HG03442 (cell line): ENCODE data around the gene KLF9.

ENCODE experiments used
- ATAC-seq: cut with Tn5 transposase; IDR thresholded peaks from one replicate; pipeline ENCODE4 v1.9.1; 2021; ENCODE audit warnings: mild to moderate bottlenecking, moderate library complexity; ENCODE audit not compliant: unreplicated experiment

Gene KLF9

DNA sequence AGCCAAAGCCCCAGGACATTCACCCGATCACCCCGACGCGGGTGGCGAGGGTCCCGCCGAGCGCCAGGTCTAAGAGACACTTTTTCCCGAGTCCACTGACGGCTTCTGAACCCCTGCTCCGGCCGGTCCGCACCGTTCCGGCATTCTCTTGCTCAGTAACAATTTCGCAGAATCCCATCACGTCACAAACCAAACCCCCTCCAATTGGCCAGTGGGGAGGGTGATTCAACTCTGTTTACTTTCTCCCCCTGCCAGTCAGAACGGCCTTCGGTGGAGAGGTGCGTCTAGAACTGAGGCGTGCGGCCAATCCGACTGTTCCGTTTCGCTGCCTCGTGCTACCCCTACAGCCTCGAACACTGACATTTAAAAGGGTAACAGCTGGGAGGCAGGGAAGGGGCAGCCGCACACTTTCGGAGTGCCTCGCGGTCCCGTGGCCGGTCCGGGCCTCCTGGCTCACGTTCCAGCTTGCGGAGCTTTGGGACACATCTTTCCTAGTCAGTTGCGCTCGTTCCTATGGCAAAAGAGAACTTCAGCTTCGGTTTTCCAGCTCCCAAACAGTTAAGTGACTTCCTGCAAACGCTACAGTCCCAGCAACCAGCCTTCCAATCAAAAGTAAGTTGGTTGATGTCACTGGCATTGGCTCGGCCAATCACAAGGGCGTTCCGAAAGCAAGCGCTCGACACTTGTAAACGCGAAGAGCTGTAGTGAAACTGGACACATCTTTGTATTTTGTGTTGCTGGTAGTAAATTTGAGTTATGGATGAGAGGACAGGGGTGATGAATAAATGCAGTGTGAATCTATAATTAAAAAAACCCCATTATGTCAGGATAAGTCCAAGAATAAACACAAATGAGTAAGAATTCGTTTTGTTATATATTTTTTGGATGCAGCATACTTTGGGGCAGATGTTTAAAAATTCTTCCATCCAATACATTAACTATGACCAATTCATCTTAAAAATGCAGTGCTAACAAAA, at the start of gene KLF9:
TSS of gene KLF9 (minus strand) at position 859 of the 977 bp plus-strand sequence. CDS start 1,294 bp downstream, outside the sequence.
- peak; percentile 65 for ATAC-seq

DNA sequence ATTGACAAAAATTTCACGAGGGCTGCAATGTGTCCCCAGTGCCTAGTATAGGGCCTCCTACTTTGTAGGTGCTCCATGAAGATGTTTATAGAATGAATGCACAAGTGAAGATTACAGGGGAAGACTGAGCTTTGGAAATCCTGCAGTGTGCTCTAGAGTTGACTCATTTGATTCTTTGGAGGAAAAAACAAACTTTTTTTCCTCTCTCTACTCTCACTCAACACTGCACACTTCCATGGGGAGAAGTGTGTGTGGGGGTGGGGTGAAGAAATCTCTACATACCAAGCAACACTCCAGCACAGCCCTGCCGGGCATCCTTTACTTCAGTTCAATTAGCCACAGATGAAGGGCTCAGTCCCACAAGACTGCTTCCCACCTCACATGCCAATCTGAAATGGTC, 49.4 kb upstream of the KLF9 start:
- ATAC-seq, result no peak

DNA sequence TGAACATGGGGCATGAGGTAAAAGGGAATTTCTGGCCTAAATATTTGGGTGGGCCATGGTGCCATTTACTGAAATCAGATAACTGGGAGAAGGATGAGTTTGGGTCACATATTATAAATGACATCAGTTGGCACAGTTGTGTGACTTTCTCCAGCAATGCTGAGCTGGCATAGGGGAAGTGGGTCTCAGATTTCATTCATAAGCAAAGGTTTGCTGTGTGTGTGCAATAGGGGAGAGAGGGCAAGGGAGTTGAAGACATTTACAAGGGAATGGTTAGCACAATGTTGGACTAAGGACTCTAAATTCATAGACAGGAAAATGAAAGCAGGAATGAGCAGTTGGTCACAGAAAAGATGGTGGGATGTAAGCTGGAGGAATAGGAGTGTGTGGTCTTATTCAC, 47.8 kb upstream of the KLF9 start:
- no peak for ATAC-seq

DNA sequence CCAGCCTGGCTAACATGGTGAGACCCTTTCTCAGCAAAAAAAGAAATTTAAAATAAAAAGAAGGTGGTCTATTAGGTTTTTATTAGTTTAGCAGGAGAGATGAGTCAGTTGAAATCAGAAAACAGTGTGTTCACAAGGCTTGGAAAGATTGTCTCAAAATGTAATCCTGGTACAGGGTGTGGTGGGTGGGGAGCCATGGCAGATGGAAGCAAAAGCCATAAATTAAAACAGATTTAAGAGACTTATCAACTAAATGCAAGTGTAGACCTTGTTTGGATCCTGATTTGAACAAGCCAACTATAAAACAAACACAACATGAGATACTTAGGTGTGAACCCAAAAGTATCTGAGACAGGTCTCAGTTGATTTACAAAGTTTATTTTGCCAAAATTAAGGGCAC, 42.8 kb upstream of the KLF9 start:
- no peak for ATAC-seq

DNA sequence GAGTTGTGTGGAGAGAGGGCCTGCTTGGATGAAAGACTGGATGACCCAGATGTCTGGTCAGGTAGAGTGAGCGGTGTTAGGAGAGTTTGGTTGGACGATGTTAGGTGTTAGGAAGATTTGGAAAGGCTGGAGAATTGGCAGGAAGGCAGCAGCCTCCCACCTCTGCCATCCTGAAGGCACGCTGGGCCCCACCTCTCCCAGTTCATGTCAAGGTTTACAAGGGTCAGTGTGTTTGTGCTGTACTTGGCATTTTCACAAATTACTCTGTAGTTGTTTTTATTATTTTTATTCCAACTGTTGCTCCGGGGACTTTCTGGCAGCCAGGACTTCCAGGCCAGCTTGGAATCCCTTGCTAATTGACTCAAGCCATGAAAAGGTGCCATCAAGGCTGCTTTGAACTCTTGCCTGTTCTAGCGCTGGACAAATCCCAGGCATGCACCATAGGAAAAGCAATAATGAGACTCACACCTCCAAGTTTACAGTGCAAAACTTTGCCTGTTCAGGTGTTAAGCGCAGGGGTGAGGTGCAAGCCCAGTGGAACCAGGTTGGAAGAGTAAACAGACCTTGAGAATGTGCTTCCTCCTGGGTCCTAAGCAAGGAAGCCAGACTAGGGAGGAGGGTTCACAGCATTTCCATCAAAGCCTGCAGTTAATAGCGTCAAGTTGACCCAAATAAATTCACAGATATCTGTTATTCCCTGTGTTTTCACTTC, 41.7 kb upstream of the KLF9 start:
- no peak for ATAC-seq

DNA sequence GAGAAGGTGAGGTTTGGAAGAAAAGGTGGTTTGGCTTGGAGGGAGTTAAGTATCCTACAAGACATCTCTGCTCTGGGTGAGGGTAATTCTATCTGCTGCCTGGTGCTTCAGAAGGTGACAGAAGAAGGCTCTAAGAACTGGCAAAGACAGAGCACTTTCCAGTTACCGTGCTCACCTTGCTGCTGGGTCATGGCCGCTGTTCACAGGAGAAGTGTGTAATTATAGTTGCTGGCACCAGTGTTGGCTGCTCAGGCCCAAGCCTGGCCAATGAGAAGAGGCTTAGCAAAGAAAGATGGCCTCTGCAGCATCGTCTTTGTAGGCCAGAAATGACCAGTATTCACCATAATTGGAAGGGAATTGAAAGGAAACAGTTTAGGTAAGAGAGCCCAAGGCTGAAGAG, 37.9 kb upstream of the KLF9 start:
- no peak for ATAC-seq

DNA sequence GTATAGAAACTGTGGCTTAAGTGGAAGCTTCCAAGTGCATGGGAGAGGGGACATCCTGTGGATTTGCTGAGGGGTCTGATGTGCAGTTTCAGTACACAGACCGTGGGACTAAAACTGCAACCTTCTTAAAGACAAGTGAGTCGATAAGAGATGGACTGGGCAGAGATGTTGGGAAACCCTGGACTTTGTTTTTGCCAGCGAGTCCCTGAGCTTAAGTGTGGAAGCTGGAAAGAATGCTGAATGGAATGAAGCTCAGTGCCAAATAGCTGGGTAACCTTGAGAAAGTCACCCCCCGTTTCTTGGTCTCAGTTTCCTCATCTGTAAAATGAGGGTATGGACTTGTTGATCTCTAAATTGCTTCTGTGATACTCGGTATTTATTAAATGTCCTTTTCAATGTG, 37.3 kb upstream of the KLF9 start:
- ATAC-seq, result no peak

DNA sequence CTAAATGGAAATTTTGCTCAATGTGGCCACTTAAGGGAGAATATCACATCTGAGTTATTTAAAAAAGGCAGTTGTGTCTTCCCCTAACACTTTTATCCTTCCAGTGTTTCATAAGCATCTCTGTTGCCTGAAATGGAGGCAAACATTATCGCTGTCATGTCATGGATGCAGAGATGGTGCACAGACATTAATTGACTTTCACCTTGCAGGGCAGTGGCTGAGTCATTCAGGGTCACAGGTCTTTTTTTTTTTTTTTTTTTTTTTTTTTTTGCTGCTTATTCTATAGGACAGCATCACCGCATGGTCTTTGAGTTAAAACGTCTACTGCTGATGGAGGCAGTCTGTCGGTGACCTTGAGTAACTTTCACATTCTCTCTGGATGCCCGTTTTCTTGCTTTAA, 36.3 kb upstream of the KLF9 start:
- no peak for ATAC-seq

DNA sequence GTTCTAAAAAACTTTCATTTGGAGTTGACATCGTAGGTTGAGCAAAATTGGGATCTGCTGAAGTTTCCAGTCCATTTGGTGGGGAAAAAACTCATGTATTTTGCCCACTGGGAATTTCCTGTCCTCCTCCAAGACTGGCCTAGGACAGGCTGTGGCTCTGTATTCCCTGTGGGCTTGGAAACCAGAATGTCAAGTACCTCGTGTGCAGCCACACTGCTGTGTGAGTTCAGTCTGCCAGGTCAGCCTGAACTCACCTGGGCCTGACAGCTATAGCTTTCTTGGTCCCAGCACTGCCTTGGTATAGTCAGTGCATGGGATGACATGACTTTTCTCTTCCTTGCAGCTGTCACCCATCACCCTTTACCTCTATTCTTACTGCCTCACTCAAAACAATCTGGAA, 35.0 kb upstream of the KLF9 start:
- ATAC-seq, result no peak

DNA sequence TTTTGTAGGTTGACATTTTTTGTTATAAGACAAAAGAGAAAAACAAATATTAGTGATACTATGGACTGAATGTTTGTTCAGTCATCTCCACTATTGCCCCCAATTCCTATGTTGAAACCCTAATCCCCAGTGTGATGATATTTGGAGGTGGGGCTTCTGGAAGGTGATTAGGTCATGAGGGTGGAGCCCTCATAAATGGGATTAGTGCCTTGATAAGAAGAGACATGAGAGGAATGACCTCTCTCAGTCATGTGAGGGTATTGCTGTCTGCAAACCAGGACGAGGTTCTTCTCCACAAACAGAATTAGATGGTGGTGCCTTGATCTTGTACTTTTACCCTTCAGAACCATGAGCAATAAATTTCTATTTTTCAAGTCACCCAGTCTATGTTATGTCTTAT, 34.5 kb upstream of the KLF9 start:
- ATAC-seq, result no peak

DNA sequence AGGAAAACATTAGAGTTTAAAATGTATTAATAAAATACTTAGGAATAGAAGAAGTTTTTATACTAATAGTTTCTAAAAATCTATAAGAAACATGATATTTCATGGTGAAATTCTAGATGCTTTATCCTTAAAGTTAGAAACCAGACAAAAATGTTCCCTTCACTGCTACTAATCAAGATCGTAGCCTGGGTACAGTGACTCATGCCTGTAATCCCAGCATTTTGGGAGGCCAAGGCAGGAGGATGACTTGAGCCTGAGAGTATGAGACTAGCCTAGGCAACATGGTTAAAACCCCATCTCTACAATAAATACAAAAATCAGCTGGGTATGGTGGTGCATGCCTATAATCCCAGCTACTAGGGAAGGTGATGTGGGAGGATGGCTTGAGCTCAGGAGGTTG, 30.4 kb upstream of the KLF9 start:
- ATAC-seq, result no peak

DNA sequence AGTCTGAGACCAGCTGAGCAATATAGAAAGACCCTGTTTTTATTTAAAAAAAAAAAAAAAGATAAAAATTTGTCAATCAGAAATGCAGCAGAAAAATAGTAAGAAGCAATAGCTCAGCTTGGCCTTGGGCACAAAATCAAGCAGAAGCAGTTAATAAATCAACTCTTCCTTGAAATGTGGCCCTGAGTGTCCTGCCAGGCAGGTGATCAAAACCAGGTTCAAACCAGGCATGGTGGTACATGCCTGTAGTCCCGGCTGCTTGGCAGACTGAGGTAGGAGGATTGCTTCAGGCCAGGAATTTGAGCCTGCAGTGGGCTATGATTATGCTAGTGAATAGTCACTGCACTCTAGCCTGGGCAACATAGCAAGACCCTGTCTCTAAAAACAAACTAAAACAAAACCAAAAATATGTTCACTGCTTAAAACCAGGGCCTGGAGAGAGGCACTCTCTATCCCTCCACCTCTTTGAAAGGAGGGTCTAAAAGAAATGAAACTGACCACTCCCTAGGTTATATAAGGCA, 27.9 kb upstream of the KLF9 start:
- ATAC-seq, result no peak

DNA sequence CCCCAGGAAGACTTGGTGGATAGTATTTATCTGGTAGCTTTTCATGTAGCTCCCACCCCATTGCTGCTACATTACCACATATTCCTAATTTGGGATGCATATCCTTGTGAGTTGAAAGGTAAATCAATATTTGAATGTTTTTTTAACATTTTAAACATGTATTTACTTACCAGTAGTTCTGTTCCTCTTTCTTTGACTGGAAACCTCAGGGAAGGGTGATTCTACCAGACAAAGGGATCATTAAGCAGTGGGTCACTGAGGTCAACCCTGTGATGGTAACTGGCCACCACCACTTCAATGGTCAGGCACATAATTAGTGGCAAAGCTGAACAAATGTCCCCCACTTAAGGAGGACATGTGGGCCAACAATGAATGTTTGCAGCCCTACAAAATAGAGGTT, 27.2 kb upstream of the KLF9 start:
- ATAC-seq, result no peak

DNA sequence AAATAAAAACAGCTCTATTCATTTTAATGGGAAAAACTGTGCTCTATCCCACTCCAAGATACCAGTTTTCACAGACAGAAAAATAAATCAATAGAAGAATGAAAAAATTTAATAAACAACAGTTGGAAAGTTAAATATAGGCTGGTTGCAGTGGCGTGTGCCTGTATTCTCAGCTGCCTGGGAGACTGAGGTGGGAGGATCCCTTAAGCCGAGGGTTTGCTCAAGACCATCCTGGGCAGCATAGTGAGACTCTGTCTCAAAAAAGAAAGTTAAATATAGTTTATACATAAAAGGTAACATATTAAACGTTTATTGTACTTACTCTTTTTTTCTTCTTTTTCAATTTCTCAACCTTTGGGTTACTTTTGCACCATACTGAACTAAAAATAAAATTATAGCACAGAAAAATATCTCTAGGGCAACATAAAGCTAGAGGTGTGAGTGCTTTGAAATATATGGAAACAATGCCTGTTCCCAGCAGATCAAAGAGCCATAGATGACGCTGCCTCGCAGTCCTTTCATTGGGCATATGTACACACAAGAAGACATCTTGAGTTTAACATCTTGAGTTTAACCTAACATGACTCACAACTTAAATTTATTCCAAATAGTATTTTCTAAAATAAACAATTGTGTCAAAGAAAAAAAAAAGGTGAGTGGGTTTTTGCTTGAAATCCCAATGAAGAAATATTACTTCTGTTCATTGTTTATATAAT, 25.7 kb upstream of the KLF9 start:
- no peak for ATAC-seq

DNA sequence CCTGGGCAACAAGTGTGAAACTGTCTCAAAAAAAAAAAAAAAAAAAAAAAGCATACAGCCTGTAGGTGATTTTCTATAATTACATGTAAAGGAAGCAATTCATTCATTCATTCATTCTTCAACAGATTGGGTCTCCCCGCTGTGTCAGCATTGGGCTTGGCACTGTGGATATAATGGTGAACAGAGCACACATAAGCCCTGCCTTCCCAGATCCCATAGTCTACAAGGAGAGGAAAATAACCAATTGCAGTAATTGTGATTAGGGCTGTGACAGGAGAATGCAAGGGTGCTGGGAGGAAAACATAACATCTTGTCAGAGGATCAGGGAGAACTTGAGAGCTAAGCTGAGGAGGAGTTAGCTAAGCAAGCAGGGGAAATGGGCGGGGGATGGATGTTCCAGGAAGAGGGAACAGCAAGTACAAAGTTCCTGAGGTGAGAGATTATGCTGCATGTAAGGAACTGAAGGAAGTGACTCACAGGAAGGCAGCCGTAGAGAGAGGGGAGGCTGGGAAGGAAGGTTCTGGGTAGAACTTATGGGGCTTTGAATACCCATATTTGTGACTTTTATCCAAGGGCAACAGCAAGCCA, 24.0 kb upstream of the KLF9 start:
- no peak for ATAC-seq

DNA sequence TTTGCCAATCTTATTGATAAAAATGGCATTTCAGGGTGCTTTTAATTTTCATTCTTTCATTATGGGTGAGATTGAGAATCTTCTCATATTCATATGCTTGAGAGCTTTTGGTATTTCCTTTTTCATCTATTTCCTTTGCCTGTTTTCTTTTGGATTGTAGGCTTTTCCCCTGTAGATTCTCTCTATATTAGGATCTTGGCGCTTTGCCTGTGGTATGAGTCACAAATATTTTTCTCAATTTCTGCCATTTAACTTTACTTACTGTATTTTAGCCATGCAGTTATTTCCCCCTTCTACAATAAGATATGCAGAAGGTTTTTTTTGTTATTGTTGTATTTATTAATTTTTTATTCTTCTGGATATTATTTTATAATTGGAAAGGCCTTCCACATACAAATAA, 21.5 kb upstream of the KLF9 start:
- ATAC-seq, result no peak

DNA sequence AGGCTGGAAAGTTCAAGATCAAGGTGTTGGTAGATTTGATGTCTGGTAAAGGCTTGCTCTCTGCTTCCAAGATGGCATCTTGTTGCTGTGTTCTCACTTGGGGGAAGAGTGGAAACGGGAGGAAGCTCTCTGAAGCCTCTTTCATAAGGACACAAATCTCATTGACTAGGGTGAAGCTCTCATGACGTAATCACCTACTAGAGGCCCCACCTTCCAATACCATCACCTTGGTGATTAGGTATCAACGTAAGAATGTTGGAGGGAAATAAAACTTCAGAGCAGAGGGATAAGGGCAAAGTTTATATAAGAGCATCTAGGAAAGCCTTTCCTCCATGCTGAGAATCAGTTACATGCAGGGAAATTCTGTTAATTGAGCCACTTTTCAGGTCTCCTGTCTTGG, 15.4 kb upstream of the KLF9 start:
- ATAC-seq, result no peak

DNA sequence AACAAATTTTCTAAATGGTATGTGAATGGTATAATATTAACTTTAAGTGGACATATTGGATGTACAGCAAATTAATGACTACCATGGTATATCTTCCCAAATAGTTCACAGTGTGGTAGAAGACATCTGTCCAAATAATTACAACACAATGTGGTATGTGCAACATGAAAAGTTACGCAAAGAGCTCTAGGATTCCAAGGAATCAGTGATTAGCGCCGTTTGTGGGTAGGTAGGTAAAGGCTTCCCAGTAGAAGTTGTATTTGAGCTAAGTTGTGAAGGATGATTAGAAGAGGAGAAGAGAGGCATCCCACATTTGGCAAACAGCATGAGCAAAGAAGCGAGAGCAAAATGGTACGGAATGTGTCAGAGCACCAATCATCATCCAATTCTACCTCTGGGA, 14.3 kb upstream of the KLF9 start:
- ATAC-seq, result no peak

DNA sequence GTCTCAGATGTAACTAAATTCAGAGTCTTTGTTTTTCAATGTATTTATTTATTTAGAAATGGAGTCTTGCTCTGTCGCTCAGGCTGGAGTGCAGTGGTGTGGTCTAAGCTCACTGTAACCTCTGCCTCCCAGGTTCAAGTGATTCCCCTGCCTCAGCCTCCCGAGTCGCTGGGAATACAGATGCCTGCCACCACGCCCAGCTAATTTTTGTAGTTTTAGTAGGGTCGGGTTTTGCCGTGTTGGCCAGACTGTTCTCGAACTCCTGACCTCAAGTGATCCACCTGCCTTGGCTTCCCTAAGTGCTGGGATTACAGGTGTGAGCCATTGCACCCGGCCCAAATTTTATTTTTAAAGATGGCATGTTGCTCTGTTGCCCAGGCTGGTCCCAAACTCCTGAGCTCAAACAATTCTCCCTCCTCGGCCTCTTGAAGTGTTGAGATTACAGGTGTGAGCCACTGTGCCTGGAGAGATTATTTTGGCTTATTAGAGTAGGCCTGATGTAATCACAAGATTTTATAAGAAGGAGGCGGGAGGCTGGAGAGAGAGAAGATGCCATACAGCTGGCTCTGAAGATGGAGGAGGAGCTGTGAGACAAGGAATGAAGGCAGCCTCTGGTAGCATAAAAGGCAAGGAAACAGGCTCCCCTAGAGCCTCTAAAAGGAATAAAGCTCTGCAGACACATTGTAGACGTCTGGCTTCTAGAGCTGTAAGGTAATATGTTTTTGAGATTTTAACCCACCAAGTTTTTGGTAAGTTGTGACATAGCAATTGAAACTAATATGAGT, 12.9 kb upstream of the KLF9 start:
- ATAC-seq, result no peak

DNA sequence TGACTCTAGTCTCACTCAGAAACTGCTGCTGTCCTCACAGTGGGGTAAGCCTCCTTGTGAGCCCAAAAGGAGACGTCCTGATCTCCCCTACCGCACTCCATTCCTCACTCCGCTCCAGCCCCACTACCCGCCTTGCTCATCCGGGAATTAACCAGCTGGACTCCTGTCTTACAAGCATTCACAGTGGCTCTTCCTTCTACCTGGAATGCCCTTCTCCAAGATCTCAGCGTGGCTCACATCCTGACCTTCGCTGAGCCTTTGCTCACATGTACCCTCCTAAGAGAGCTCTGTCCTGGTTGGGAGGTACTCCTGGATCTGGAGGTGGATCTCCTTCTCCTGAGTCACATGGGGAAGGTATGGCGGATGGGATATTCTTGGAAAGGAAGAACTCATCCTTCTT, 10.7 kb upstream of the KLF9 start:
- no peak for ATAC-seq
